ENCODE measurements around the gene HNRNPA2B1. TPM values are rescaled to one million over a fixed set of nuclear protein-coding genes. Genes with fewer than 3 reads are reported as not detected.
A peak's percentile ranks its signal among the peaks of the same experiment; 100 is the strongest.

Gene HNRNPA2B1
- total and polyA plus RNA-seq, 7 donors, result 323 to 688 (median 482) TPM

DNA sequence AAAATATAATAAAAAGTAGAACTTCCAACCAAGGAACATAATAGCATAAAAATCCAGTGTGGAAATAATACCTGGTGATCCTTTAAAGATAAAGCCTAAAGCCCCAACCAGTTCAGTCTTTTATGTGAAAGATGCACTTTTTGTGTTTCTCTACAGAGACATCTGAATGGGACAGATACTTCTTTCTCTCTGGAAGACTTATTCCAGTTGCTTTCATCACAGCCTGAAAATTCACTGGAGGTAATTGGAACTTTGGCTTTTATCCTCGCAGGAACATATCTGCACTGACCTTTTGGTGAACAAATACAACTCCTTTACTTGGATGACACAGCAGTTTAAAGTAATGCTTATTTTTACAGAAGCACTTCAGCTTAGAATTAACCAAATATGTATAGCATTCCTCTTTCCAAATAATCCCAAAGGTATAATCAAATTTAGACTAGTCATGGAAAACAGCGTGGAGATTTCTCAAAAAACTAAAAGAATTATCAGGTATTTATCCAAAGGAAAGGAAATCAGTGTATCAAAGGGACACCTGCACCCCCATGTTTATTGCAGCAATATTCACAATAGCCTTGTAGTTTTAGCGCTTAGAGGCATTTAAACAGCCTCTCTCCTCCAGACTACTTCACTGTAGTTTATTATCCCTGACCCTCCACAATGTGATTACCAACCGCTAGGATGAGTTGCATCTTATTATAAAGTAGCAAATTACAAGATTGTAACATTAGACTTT, 16.8 kb downstream of the HNRNPA2B1 start:
- 44 to 58% (median 47%) methylated on average over 4 of the region's 4 CpGs for WGBS, 3 donors
- Histone ChIP-seq H3K27me3 (ENCODE audit: insufficient read depth in 3 of 3, low read length in 2 of 3) (no peaks in the 10 kb centered on the region), H3K4me1 (peaks cover 46% of the 10 kb centered on the region), H3K27ac (peak overlapping the region; percentile 5), H3K36me3 (ENCODE audit: insufficient read depth in 1 of 2, low read depth in 1 of 2) (peaks cover 9 to 40% of the 10 kb centered on the region in 2 donors), H3K9me3 (no peaks in the 10 kb centered on the region), H3K4me3 (no peak overlapping the region)
- TF ChIP-seq, protein P1, sequence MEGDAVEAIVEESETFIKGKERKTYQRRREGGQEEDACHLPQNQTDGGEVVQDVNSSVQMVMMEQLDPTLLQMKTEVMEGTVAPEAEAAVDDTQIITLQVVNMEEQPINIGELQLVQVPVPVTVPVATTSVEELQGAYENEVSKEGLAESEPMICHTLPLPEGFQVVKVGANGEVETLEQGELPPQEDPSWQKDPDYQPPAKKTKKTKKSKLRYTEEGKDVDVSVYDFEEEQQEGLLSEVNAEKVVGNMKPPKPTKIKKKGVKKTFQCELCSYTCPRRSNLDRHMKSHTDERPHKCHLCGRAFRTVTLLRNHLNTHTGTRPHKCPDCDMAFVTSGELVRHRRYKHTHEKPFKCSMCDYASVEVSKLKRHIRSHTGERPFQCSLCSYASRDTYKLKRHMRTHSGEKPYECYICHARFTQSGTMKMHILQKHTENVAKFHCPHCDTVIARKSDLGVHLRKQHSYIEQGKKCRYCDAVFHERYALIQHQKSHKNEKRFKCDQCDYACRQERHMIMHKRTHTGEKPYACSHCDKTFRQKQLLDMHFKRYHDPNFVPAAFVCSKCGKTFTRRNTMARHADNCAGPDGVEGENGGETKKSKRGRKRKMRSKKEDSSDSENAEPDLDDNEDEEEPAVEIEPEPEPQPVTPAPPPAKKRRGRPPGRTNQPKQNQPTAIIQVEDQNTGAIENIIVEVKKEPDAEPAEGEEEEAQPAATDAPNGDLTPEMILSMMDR (IDR thresholded peaks at IDR 0.05), result no peak
- DNase-seq, result no peak
- intact Hi-C loops (cut with DNase I), result no loop called here
- peak in 1 of 4 donors; percentile 5 for ATAC-seq

DNA sequence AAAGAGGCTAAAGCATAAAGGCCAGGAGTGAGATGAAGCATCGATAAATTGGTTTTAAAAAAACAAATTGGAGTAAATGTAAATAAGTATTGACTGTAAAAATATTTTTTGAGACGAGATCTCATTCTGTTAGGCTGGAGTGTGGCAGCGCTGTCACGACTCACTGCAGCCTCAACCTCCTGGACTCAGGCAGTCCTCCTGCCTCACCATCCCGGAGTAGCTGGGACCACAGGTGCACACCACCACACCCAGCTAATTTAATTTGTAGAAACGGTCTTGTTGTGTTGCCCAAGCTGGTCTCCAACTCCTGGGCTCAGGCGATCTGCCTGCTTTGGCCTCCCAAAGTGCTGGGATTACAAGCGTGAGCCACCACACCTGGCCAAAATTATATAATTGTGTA, 17.8 kb downstream of the HNRNPA2B1 start:
- Histone ChIP-seq H3K4me3 (no peak overlapping the region), H3K4me1 (peaks cover 44% of the 10 kb centered on the region), H3K36me3 (ENCODE audit: insufficient read depth in 1 of 2, low read depth in 1 of 2) (peaks cover 0 to 29% of the 10 kb centered on the region in 2 donors), H3K9me3 (no peaks in the 10 kb centered on the region), H3K27me3 (ENCODE audit: insufficient read depth in 3 of 3, low read length in 2 of 3) (no peaks in the 10 kb centered on the region), H3K27ac (peak overlapping the region; percentile 5)
- DNase-seq (no peak), ATAC-seq (peak in 3 of 4 donors; percentile 6 to 17 (median 11))
- intact Hi-C loops (cut with DNase I), result no loop called here
- WGBS, 3 donors, result 57 to 75% (median 66%) methylated on average over 8 of the region's 8 CpGs
- TF ChIP-seq, protein P1 (IDR thresholded peaks at IDR 0.05), result no peak

DNA sequence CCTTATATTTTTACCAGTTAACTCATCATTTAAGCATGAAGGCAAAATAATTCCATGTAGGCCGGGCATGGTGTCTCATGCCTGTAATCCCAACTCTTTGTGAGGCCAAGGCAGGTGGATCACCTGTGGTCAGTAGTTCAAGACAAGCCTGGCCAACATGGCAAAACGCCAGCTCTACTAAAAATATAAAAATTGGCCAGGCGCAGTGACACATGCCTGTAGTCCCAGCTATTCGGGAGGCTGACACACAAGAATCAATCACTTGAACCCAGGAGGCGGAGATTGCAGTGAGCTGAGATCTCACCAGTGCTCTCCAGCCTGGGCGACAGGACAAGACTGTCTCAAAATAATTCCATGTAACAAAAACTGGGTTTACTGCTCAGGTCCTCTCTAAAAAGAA, 18.3 kb downstream of the HNRNPA2B1 start:
- ATAC-seq (peak; percentile 10 to 23 (median 17)), DNase-seq (peak; percentile 27 to 49)
- no peak overlapping the region for H3K4me3 ChIP-seq
- H3K27ac ChIP-seq, result no peak overlapping the region
- no peaks in the 10 kb centered on the region for H3K9me3 ChIP-seq
- no peaks in the 10 kb centered on the region for H3K27me3 ChIP-seq (ENCODE audit: insufficient read depth in 3 of 3, low read length in 2 of 3)
- H3K4me1 ChIP-seq, result peaks cover 40% of the 10 kb centered on the region
- WGBS, 3 donors, result 19 to 41% (median 26%) methylated on average over 6 of the region's 6 CpGs
- TF ChIP-seq, protein P1 (IDR thresholded peaks at IDR 0.05), result no peak
- intact Hi-C loops (cut with DNase I), result no loop called here
- H3K36me3 ChIP-seq (ENCODE audit: insufficient read depth in 1 of 2, low read depth in 1 of 2), result peaks cover 0 to 25% of the 10 kb centered on the region in 2 donors

DNA sequence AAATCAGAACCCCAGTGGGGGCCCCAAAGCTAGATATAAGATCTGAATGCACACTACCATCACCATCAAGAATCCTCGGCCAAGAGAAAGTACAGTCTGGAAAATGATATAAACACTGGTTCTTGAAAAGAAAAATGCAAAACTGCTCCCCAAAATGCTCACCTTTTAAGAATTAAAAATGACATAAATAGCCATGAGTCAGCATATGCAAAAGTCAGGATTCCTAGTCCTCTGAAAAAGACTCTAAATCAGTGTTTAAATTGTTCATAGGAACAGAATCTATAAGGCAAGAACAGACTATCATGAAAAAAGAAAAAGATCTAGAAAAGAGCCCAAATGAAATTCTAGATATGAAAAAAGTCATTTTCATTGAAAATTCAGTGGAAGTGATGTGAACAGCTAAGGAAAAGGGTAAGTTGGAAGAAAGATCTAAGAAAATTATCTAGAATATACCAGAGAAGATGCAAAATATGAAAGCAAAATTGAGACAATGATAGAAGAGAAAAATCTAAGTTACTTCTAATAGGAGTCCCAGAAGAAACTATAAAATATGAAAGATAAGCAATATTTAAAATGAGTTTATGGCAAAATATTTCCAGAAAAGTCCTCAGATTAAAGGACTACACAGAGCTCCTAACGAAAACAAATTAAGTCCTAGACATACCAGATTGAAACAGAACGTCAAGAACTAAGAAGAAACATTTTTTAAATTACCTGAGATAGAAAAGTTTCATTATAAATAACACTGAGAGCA, 18.9 kb downstream of the HNRNPA2B1 start:
- no peak for DNase-seq
- no peak for ATAC-seq
- intact Hi-C loops (cut with DNase I), result no loop called here
- 79 to 87% (median 82%) methylated on average over 3 of the region's 3 CpGs for WGBS, 3 donors
- Histone ChIP-seq H3K36me3 (ENCODE audit: insufficient read depth in 1 of 2, low read depth in 1 of 2) (peaks cover 0 to 19% of the 10 kb centered on the region in 2 donors), H3K27me3 (ENCODE audit: insufficient read depth in 3 of 3, low read length in 2 of 3) (no peaks in the 10 kb centered on the region), H3K4me1 (peaks cover 35% of the 10 kb centered on the region), H3K9me3 (no peaks in the 10 kb centered on the region), H3K27ac (no peak overlapping the region), H3K4me3 (no peak overlapping the region)
- TF ChIP-seq, protein P1 (IDR thresholded peaks at IDR 0.05), result no peak

Data from psoas muscle (tissue), 8 donors.